Measurements from ENCODE around the gene RPL18A.

Gene RPL18A

DNA sequence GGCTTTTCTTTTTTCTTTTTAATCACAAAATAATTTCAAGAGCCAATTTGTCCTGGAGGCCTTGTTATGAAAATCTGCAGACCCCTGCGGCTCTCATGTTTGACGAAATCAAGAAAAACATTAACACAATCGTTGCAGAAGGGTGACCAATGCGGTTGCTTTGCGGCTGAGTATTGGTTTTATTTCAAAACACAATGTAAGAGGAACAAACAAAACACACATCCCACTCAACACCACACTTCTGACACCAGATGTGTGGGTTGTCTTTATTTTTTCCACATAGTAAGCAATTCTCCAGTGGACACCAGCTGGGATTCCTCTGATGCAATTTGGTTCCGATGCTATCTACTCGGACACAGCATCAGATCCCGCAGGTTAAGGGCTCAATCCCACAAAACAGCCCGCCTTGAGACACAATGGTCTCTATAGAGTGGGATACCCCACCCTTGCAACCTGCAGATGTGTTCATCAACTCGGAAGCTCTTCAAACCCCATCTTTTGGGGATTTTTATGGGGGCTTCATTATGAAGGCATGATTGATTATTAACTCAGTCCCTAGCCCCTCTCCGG, 51.2 kb downstream of the RPL18A start:
- no peak for DNase-seq (ENCODE audit: low spot score)

Data from globus pallidus (tissue), 1 donor.